ENCODE measurements around the gene NLE1.
A peak's percentile ranks its signal among the peaks of the same experiment; 100 is the strongest.
"Not testable (repeated sequence)": the region's sequence is repeated elsewhere in the genome, so short reads cannot be mapped to it uniquely, and the experiment has no call there.

NLE1 gene

GRCh38 chr17:35141681-35142466 is at the start of gene NLE1:
Gene NLE1, minus strand, starts transcription at chr17:35142303. Its CDS starts 28 bp downstream, at chr17:35142275.
- DNase-seq, result peak; percentile 54

GRCh38 chr17:35191001-35191695 is 49.0 kb upstream of the NLE1 start:
- no peak for DNase-seq

GRCh38 chr17:35189291-35189690 is 47.2 kb upstream of the NLE1 start:
- no peak for DNase-seq

- DNase-seq, result no peak
These were observed 46.0 kb upstream of the NLE1 start for GRCh38 chr17:35188111-35188510.

- DNase-seq, result no peak
These were observed 45.4 kb upstream of the NLE1 start for GRCh38 chr17:35187481-35187880.

- no peak for DNase-seq
These were observed 43.7 kb upstream of the NLE1 start for GRCh38 chr17:35185849-35186248.

- no peak for DNase-seq
These were observed 42.2 kb upstream of the NLE1 start for GRCh38 chr17:35184274-35184673.

- no peak for DNase-seq
These were observed 41.2 kb upstream of the NLE1 start for GRCh38 chr17:35183332-35183731.

GRCh38 chr17:35179379-35179778 is 37.3 kb upstream of the NLE1 start:
- not testable (repeated sequence) for DNase-seq

GRCh38 chr17:35176897-35177296 is 34.8 kb upstream of the NLE1 start:
- no peak for DNase-seq

- no peak for DNase-seq
These were observed 33.7 kb upstream of the NLE1 start for GRCh38 chr17:35175638-35176415.

GRCh38 chr17:35174835-35175334 is 32.8 kb upstream of the NLE1 start:
- no peak for DNase-seq

- not testable (repeated sequence) for DNase-seq
These were observed 30.2 kb upstream of the NLE1 start for GRCh38 chr17:35172321-35172720.

- DNase-seq, result no peak
These were observed 29.7 kb upstream of the NLE1 start for GRCh38 chr17:35171834-35172233.

- DNase-seq, result no peak
These were observed 29.1 kb upstream of the NLE1 start for GRCh38 chr17:35170968-35171771.

- no peak for DNase-seq
These were observed 27.8 kb upstream of the NLE1 start for GRCh38 chr17:35169835-35170363.

GRCh38 chr17:35167666-35168065 is 25.6 kb upstream of the NLE1 start:
- no peak for DNase-seq

- no peak for DNase-seq
These were observed 24.9 kb upstream of the NLE1 start for GRCh38 chr17:35167046-35167445.

GRCh38 chr17:35166526-35166925 is 24.4 kb upstream of the NLE1 start:
- no peak for DNase-seq

GRCh38 chr17:35164716-35165115 is 22.6 kb upstream of the NLE1 start:
- DNase-seq, result no peak

- DNase-seq, result no peak
These were observed 21.8 kb upstream of the NLE1 start for GRCh38 chr17:35163886-35164285.

GRCh38 chr17:35162755-35163154 is 20.7 kb upstream of the NLE1 start:
- no peak for DNase-seq

Measured in DMS 273 treated with DMSO at 0.1 percent for 48 hours (cell line).